Effector CD8-positive, alpha-beta T cell (primary cell): ENCODE measurements around the gene S100A4.

Source experiments
- DNase-seq: peaks from one replicate; lab custom pipeline; 2025; lab: John Stamatoyannopoulos, UW

Gene S100A4

GRCh38 chr1:153507926-153508583 is 37.6 kb downstream of the S100A4 start:
- no peak for DNase-seq

GRCh38 chr1:153506831-153507413 is 38.7 kb downstream of the S100A4 start:
- no peak for DNase-seq

GRCh38 chr1:153506386-153506785 is 39.2 kb downstream of the S100A4 start:
- no peak for DNase-seq

- no peak for DNase-seq
Observed at GRCh38 chr1:153505576-153505975, 40.0 kb downstream of the S100A4 start.

- no peak for DNase-seq
Observed at GRCh38 chr1:153503766-153504165, 41.8 kb downstream of the S100A4 start.

- no peak for DNase-seq
Observed at GRCh38 chr1:153498746-153499145, 46.9 kb downstream of the S100A4 start.

GRCh38 chr1:153495536-153495935 is 50.1 kb downstream of the S100A4 start:
- no peak for DNase-seq

- peak; percentile 74 for DNase-seq
Observed at GRCh38 chr1:153494976-153495535, 50.5 kb downstream of the S100A4 start.
